ENCODE data around the gene ATP6V1D. TPM values are rescaled to one million over a fixed set of nuclear protein-coding genes. Genes with fewer than 3 reads are reported as not detected.

ATP6V1D gene
- total and polyA plus RNA-seq, 9 of the 15 experiments (the other 6 are each of a cell fraction or from before 2014, with no cell fraction given) = 35.5 to 91.0 (median 50.0) TPM

- TF ChIP-seq, protein P1, sequence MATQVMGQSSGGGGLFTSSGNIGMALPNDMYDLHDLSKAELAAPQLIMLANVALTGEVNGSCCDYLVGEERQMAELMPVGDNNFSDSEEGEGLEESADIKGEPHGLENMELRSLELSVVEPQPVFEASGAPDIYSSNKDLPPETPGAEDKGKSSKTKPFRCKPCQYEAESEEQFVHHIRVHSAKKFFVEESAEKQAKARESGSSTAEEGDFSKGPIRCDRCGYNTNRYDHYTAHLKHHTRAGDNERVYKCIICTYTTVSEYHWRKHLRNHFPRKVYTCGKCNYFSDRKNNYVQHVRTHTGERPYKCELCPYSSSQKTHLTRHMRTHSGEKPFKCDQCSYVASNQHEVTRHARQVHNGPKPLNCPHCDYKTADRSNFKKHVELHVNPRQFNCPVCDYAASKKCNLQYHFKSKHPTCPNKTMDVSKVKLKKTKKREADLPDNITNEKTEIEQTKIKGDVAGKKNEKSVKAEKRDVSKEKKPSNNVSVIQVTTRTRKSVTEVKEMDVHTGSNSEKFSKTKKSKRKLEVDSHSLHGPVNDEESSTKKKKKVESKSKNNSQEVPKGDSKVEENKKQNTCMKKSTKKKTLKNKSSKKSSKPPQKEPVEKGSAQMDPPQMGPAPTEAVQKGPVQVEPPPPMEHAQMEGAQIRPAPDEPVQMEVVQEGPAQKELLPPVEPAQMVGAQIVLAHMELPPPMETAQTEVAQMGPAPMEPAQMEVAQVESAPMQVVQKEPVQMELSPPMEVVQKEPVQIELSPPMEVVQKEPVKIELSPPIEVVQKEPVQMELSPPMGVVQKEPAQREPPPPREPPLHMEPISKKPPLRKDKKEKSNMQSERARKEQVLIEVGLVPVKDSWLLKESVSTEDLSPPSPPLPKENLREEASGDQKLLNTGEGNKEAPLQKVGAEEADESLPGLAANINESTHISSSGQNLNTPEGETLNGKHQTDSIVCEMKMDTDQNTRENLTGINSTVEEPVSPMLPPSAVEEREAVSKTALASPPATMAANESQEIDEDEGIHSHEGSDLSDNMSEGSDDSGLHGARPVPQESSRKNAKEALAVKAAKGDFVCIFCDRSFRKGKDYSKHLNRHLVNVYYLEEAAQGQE (IDR thresholded peaks at IDR 0.05; ENCODE audit: borderline replicate concordance) = peak; percentile 68
- TF ChIP-seq, protein P1 (CRISPR knock-in tag; IDR thresholded peaks at IDR 0.05; ENCODE audit: low read depth) = peak; percentile 64; the same call in 1 of the 2 replicates
- TF ChIP-seq CHD4 (IDR thresholded peaks at IDR 0.05; ENCODE audit: insufficient read depth, insufficient replicate concordance, low read depth, low read length, poor library complexity, severe bottlenecking) (no peak), JUN (IDR thresholded peaks at IDR 0.05; ENCODE audit: borderline replicate concordance, low read depth, low read length) (no peak), JUN (CRISPR knock-in tag; IDR thresholded peaks at IDR 0.05; ENCODE audit: borderline replicate concordance) (no peak), HDAC2 (IDR thresholded peaks at IDR 0.05) (0 out of 2 replicates have a peak, but pooled peaks have one; percentile 52), MAFK (IDR thresholded peaks at IDR 0.05; ENCODE audit: low read length) (no peak), ZBTB7A (IDR thresholded peaks at IDR 0.05; ENCODE audit: borderline replicate concordance, control insufficient read depth, low read depth, low read length) (no peak), U2AF1 (optimal IDR thresholded peaks at IDR 0.05; ENCODE audit: low read depth, low read length) (no peak), UBTF (IDR thresholded peaks at IDR 0.05; ENCODE audit: borderline replicate concordance in 1 of 2, low read depth in 2 of 2, low read length in 2 of 2) (0 out of 4 replicates have a peak, but pooled peaks of 1 of the 2 experiments have one; percentile 52)
- TF ChIP-seq, protein P2, sequence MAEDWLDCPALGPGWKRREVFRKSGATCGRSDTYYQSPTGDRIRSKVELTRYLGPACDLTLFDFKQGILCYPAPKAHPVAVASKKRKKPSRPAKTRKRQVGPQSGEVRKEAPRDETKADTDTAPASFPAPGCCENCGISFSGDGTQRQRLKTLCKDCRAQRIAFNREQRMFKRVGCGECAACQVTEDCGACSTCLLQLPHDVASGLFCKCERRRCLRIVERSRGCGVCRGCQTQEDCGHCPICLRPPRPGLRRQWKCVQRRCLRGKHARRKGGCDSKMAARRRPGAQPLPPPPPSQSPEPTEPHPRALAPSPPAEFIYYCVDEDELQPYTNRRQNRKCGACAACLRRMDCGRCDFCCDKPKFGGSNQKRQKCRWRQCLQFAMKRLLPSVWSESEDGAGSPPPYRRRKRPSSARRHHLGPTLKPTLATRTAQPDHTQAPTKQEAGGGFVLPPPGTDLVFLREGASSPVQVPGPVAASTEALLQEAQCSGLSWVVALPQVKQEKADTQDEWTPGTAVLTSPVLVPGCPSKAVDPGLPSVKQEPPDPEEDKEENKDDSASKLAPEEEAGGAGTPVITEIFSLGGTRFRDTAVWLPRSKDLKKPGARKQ (CRISPR knock-in tag; IDR thresholded peaks at IDR 0.05) = no peak
Observed at GRCh38 chr14:67360470-67361206, 1.0 kb upstream of the ATP6V1D start (continued).

Data from K562 (cell line).